Esophagus squamous epithelium (tissue), 4 donors: ENCODE measurements around the gene CDR2L.

ENCODE experiments used
- CTCF ChIP-seq, 6 experiments: fragments of 450-650 bp in 4 of 6; fragments of 200-600 bp in 2 of 6; sonication (generic) in 2 of 6; IDR thresholded peaks; one replicate each; pipeline ENCODE4 v1.5.1; 2016 to 2019; ENCODE audit warnings: antibody characterized with exemption in 6 of 6, mild to moderate bottlenecking in 4 of 6, moderate library complexity in 4 of 6
- POLR2A ChIP-seq, 4 donors: fragments of 450-650 bp; IDR thresholded peaks; one replicate each; pipeline ENCODE4 v1.6.1; 2017; ENCODE audit warnings: antibody characterized with exemption in 4 of 4, mild to moderate bottlenecking in 4 of 4, moderate library complexity in 3 of 4

DNA sequence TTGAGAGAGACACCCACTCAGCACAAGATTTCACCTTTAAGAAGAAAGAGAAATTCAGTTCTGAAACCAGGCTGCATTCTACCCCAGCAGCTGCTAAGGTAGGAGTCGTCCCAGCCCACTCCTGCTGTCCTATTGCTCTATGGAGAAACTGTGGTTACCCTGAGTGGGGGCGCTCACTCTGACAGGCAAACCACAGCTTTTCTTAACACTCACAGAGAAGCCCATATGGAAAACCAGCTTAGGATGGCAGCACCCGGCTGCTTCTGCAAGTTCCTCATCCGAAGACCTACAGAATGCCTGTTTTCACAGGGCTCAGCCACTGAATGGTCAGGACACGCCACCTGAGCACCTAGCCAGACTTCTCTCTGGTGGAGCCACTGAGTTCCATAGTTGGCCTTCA is 51.8 kb downstream of the CDR2L start:
- TF ChIP-seq CTCF (IDR thresholded peaks at IDR 0.05) = no peak
- no peak for TF ChIP-seq POLR2A (IDR thresholded peaks at IDR 0.05)
